Central memory CD4-positive, alpha-beta T cell (primary cell): ENCODE measurements around the gene MRPS9.

Source experiments
- DNase-seq: peaks from one replicate; pipeline ENCODE4 v3.0.0; 2022

The MRPS9 gene

GRCh38 chr2:105080461-105080860 lies 42.6 kb downstream of the MRPS9 start:
- no peak for DNase-seq

DNA sequence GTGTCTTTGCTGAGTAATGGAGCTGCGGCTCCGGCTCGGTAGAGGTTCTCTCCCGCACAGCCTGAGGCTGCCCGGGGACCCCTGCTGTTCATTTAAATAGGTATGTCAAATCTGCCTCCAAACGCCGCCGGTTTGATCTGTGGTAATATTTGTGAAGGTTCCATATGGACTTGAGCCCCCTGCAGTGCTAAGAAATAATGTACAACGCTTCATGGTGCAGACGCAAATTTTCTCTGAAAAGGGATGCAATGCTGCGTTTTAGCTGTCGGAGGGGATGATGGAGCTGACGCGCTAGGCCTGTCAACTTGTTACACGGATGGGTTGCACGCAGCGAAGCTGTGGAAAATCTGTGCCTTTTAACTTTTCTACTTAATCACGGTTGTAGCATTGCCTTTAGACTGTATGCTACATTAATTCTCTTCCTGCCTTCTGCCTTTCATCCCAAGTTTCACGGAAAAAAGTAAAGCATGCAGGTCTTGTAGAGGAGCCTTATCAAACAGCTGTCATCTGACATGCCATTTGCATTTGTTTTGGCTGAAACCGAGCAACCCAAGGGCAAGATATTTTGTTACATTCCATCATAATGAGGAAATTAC lies 43.2 kb downstream of the MRPS9 start:
- no peak for DNase-seq

DNA sequence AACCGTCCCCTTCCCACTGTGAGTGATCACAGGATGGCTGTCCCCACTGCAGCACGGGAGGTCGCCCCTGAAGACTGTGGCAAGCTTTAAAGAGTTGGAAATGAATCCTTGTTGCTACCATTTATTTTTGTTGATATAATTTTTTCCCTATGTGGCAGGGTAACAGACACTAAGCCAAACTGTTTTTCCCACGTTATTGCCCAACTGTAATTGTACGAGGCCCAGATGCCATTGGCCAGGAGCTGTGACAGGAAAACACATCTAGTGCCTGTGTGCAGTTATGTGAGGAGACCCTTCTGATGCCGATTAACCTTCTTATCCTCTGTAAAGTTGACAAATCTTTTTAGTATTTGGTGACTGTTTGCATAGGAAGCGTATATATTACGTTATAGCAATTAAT lies 44.2 kb downstream of the MRPS9 start:
- no peak for DNase-seq

GRCh38 chr2:105085525-105085924 lies 47.7 kb downstream of the MRPS9 start:
- no peak for DNase-seq

GRCh38 chr2:105087273-105087672 lies 49.4 kb downstream of the MRPS9 start:
- DNase-seq, result no peak

DNA sequence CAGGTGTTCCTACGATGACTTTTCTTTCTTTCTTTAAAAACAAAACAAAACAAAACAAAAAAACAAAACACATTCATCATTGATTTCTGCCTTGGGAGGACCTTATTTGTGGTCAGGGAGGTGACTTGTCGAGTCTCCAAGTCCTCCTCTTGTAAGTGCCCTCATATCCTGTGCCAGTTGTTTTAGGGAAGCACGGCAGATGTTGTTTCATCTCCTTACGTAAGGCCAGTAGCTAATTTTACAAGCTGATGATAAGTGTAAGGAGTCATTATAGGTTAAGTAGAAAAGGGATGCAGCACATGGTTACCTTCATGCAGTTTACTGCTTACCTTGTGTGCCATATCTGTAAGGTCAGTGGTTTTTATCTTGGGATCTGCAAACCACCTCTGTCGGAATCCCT lies 52.2 kb downstream of the MRPS9 start:
- DNase-seq, result no peak

- no peak for DNase-seq
Measured at GRCh38 chr2:105092797-105093196, 54.9 kb downstream of the MRPS9 start.

- DNase-seq, result no peak
Measured at GRCh38 chr2:105099153-105099552, 61.3 kb downstream of the MRPS9 start.

DNA sequence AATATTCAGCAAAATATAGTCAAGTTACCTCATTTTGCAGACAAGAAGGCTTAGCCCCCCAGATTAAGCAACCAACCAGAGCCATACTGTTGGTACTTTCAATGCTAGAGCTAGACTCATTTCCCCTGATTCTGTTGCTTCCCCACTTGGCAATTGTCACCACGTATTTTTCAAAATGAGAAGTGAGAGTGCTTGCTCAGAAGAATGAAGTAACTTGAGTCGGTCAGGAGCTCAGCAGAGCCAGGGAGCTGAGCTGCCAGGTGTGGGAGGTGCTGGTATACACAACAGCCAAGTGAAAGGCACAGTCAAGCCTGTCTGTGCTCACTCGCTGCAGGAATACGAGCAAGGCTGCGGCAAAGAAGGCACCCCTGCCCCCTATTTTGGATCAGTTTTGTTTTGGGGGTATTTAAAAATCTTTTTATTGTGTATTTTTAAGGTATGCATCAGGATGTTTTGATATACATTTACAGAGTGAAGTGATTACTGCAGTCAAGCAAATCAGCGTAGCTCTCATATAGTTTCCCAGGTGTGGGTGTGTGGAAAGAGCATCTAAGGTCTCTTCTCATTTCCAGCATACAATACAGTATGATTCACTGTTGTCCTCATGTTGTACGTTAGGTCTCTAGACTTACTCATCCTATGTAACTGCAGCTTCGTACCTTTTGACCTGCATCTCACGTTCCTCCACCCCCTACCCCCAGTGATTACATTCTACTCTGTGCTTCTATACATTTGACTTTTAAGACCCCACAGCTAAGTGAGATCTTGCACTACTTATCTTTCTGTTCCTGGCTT lies 62.4 kb downstream of the MRPS9 start:
- DNase-seq, result no peak

- DNase-seq, result no peak
Measured at GRCh38 chr2:105102001-105102400, 64.1 kb downstream of the MRPS9 start.

- no peak for DNase-seq
Measured at GRCh38 chr2:105102963-105103421, 65.1 kb downstream of the MRPS9 start.

DNA sequence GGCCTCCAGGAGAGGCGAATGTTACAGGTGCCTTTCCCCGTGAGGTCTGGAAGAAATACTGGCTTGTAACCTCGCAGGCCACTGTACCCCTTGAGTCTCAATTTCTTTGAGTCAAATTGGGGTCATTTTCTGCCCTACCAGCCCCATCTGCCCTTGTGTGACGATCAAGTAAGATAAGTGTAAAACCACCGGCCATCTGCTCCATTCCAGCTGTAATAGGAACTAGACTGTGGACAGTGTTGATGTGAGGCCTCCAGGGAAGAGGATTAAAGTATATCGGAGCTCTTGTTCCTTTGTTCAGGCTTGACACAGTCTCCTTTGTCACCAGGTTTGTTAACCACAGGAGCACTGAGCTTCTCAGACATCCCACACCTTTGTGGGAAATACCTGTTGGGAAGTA lies 65.6 kb downstream of the MRPS9 start:
- no peak for DNase-seq

GRCh38 chr2:105104208-105104731 lies 66.4 kb downstream of the MRPS9 start:
- no peak for DNase-seq

- DNase-seq, result no peak
Measured at GRCh38 chr2:105110295-105110829, 72.5 kb downstream of the MRPS9 start.

GRCh38 chr2:105111365-105112150 lies 73.7 kb downstream of the MRPS9 start:
- DNase-seq, result no peak

DNA sequence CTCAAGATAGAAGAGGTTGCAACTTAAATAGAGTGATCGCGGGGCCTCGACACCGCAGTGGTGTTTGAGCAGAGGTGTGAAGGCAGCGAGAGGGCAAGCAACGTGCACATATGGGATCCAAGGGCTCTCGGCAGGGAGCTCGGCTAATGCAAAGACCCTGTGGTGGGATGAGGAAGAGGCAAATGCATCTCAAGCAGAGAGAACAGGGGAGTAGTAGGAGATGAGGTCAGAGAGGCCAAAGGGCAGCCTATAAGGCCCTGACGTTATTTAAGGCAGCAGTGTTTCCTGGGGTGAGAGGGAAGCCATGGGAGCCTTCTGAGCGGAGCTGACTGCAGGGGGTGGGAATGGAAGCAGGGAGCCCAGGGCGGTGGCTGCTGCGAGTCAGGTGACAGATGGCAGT lies 74.5 kb downstream of the MRPS9 start:
- no peak for DNase-seq

- no peak for DNase-seq
Measured at GRCh38 chr2:105113616-105114291, 75.9 kb downstream of the MRPS9 start.

GRCh38 chr2:105114551-105114950 lies 76.7 kb downstream of the MRPS9 start:
- DNase-seq, result peak; percentile 13

DNA sequence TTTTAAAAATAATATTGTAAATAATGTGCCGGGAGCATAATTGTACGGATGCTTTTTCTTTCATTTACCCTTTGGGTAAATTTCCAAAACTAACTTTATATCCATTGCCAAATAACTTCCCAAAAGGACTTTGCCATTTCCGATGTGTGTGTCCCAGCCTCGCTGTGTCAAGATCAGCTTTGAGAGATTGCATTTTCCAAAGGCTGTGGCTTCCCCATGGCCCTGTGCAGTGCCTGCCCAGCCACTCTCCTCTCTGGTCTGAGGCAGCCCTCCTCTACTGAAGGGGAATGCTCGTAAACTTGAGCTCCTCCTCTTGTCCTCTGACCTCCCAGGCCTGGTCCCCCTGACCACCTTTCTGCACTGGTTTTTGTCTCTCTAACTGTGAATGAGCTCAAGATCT lies 78.5 kb downstream of the MRPS9 start:
- no peak for DNase-seq

DNA sequence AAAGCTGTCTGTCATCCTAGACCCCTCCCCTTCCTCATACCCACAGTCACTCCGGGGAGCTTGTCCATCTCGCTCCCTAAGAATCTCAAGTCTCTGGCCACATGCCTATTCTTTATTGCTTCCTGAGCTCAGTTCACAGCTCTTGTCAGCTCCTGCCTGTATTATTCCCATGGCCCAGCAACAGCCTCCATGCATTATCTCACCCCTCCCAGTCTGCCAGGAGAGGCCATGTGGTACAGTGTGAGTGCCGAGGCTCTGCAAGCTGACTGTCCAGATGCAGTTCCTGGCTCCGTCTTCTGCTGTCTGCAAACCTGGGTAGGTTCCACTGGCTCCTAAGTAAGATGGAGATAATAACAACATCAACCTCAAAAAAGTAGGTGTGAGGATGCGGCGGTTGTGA lies 79.7 kb downstream of the MRPS9 start:
- no peak for DNase-seq

- DNase-seq, result no peak
Measured at GRCh38 chr2:105118960-105119359, 81.1 kb downstream of the MRPS9 start.

- no peak for DNase-seq
Measured at GRCh38 chr2:105121434-105121833, 83.6 kb downstream of the MRPS9 start.

GRCh38 chr2:105125428-105125827 lies 87.6 kb downstream of the MRPS9 start:
- DNase-seq, result no peak
